Measurements from ENCODE around the gene COMMD4.
A peak's percentile ranks its signal among the peaks of the same experiment; 100 is the strongest.
"Not testable (repeated sequence)": the region's sequence is repeated elsewhere in the genome, so short reads cannot be mapped to it uniquely, and the experiment has no call there.

COMMD4 gene

GRCh38 chr15:75307778-75308390, 28.0 kb upstream of the COMMD4 start:
- in situ Hi-C loops (cut with MboI; ENCODE audit: low pct_unique_long_range_greater_than_20kb, low sequenced_read_pairs, unreplicated experiment) = loop anchor here (25.0 kb wide), 1 partner anchor 146 kb away; no protein-coding TSS in a partner anchor
- DNase-seq (ENCODE audit: low spot score) = peak; percentile 38
- peak; percentile 43 for TF ChIP-seq CTCF (IDR thresholded peaks at IDR 0.05; ENCODE audit: extremely low read depth, insufficient read depth, missing control alignments)

GRCh38 chr15:75309711-75310110, 26.2 kb upstream of the COMMD4 start:
- in situ Hi-C loops (cut with MboI; ENCODE audit: low pct_unique_long_range_greater_than_20kb, low sequenced_read_pairs, unreplicated experiment) = loop anchor here (25.0 kb wide), 1 partner anchor 147 kb away; no protein-coding TSS in a partner anchor
- TF ChIP-seq CTCF (IDR thresholded peaks at IDR 0.05; ENCODE audit: extremely low read depth, insufficient read depth, missing control alignments) = no peak
- no peak for DNase-seq (ENCODE audit: low spot score)

- DNase-seq (ENCODE audit: low spot score) = not testable (repeated sequence)
- in situ Hi-C loops (cut with MboI; ENCODE audit: low pct_unique_long_range_greater_than_20kb, low sequenced_read_pairs, unreplicated experiment) = loop anchor here (25.0 kb wide), 1 partner anchor 150 kb away; no protein-coding TSS in a partner anchor
Measured at GRCh38 chr15:75312548-75312947, 23.3 kb upstream of the COMMD4 start.

GRCh38 chr15:75313116-75313845, 22.6 kb upstream of the COMMD4 start:
- TF ChIP-seq CTCF (IDR thresholded peaks at IDR 0.05; ENCODE audit: extremely low read depth, insufficient read depth, missing control alignments) = no peak
- in situ Hi-C loops (cut with MboI; ENCODE audit: low pct_unique_long_range_greater_than_20kb, low sequenced_read_pairs, unreplicated experiment) = loop anchor here (25.0 kb wide), 1 partner anchor 151 kb away; no protein-coding TSS in a partner anchor
- DNase-seq (ENCODE audit: low spot score) = no peak

GRCh38 chr15:75314552-75315290, 21.1 kb upstream of the COMMD4 start:
- DNase-seq (ENCODE audit: low spot score) = no peak
- in situ Hi-C loops (cut with MboI; ENCODE audit: low pct_unique_long_range_greater_than_20kb, low sequenced_read_pairs, unreplicated experiment) = loop anchor here (25.0 kb wide), 1 partner anchor 152 kb away; no protein-coding TSS in a partner anchor
- TF ChIP-seq CTCF (IDR thresholded peaks at IDR 0.05; ENCODE audit: extremely low read depth, insufficient read depth, missing control alignments) = no peak

GRCh38 chr15:75319231-75319897, 16.5 kb upstream of the COMMD4 start:
- not testable (repeated sequence) for DNase-seq (ENCODE audit: low spot score)
- in situ Hi-C loops (cut with MboI; ENCODE audit: low pct_unique_long_range_greater_than_20kb, low sequenced_read_pairs, unreplicated experiment) = loop anchor here (25.0 kb wide), 1 partner anchor 157 kb away; no protein-coding TSS in a partner anchor

- no peak for DNase-seq (ENCODE audit: low spot score)
- in situ Hi-C loops (cut with MboI; ENCODE audit: low pct_unique_long_range_greater_than_20kb, low sequenced_read_pairs, unreplicated experiment) = loop anchor here (25.0 kb wide), 1 partner anchor 159 kb away; no protein-coding TSS in a partner anchor
- TF ChIP-seq CTCF (IDR thresholded peaks at IDR 0.05; ENCODE audit: extremely low read depth, insufficient read depth, missing control alignments) = no peak
Measured at GRCh38 chr15:75321711-75322110, 14.2 kb upstream of the COMMD4 start.

Measured in GM13977 (cell line).